T47D (cell line): ENCODE measurements around the gene CLCN3.
A peak's percentile ranks its signal among the peaks of the same experiment; 100 is the strongest.

Experiments used
- DNase-seq, 2 experiments: peaks; one replicate each; pipeline versions ENCODE4 v3.0.0 to v3.0.0-alpha.2; 2011 to 2012; ENCODE audit warnings: low read depth in 1 of 2, low spot score in 1 of 2
- JUND ChIP-seq: IDR thresholded peaks from 2 replicates; pipeline ENCODE4 v1.6.1; 2012; ENCODE audit warnings: low read depth
- in situ Hi-C: cut with HindIII; loops from 2 replicates; pipeline ENCODE4 v1.10.0; 2016; ENCODE audit warnings: low sequenced_read_pairs, low pct_unique_long_range_greater_than_20kb

Gene CLCN3

DNA sequence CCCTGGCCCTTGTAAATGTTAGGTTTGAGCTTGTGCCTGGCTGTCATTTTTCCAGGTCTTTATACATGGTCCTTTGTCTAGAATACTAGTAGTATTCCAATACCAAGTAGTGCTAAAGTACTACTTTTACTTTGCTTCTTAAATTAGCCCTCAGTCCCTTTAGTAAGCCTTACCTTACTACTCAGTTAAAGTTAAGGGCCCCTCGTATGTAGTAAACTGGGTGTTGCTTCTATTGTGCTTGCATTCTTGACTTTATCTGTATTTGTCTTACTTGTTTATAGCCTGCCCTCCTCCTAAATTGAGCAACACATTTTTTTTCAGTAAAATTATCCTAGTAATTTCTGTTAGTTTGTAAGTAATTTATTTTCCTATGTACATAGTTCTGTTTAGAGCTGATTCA lies 25.2 kb downstream of the CLCN3 start:
- no peak for DNase-seq
- TF ChIP-seq JUND, result no peak
- in situ Hi-C loops, result no loop called here

DNA sequence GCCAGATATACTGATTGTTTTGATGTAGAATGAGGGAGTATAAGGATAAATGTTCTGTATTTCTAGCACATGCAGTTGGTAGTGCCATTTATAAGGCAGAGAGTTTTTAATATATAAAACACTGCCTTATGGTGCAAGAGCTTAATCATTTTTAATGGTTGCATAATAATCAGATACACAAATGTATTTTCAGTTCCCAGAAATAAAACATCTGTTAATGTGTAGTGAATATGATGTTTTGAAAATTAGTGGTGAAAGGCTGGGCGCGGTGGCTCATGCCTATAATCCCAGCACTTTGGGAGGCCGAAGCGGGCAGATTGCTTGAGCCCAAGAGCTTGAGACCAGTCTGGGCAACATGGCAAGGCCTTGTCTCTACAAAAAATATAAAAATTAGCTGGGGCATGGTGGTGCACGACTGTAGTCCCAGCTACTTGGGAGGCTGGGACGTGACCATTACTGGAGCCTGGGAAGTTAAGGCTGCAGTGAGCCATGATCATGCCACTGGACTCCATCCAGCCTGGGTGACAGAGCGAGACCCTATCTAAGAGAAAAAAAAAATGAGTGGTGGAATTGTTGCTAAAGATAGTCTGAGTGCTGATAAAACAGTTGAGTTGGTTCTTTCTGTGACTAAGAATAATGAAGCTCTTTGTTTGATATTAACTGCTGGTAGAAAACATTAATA lies 29.3 kb downstream of the CLCN3 start:
- in situ Hi-C loops, result no loop called here

DNA sequence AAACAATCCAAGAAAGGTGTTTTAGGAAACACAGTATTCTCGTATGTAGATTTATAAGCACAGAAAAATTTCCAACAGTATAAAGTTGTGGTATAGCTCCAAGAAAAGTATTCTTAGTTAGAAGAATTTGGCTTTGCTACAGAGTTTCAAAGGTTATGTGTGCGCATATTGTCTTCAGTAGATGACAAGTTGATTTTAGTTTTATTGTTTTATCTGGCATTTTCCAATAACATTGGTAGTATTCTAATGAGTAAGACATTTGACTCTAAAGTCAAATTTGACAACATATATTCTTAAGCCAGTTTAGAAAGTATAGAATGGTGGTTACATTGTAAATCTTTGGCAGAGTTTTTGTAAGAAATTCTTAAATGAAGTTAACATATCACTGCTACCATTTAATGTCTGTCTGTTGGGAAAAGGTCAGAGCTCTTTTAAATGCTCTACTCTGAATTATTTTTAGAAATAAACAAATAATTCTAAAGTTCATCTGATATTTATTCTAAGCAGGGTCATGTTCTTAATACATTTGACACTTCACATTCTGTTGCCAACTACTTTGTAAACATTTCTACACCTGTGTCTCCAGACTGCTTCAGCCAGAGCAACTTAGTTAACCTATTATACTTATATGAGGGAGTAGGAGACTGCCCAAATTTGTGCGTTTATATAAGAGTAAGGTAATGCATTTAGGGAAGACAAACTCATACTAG lies 30.0 kb downstream of the CLCN3 start:
- TF ChIP-seq JUND, result no peak
- in situ Hi-C loops, result no loop called here
- peak in 1 of 2 experiments; percentile 2 for DNase-seq

More for the DNA sequence above, 29.3 kb downstream of the CLCN3 start:
- TF ChIP-seq JUND, result no peak
- no peak for DNase-seq

DNA sequence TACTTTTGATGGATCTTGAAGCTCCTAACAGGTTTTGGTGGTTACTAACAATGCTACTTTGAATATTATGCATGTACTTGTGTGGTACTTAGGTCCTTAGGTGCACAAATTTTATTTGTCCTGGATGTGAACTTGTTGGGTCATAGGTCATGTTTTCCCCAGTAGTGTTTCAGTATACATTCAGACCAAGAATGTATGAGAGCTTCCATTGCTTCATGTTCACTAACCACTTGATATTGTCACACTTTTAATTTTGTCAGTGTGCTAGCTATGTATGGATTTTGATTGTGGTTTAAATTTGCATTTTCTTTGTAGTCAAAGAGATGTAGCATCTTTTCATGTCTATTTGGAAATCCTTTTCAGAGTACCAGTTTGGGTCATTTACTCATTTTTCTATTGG lies 32.2 kb downstream of the CLCN3 start:
- in situ Hi-C loops, result no loop called here
- no peak for DNase-seq
- TF ChIP-seq JUND, result no peak

DNA sequence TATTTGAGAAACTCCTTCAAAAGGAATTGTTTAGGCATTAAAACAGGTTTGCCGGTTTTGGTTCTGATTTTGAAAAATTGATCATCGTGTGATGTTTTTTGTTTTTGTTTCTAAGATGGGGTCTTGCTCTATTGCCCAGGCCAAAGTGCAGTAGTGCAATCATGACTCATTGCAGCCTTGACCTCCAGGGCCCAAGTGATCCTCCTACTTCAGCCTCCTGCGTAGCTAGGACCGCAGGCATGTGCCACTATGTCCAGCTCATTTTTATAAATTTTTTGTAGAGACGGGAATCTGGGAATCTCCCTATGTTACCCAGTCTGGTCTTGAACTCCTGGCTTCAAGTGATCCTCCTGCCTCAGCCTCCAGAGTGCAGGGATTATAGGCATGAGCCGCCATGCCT lies 35.0 kb downstream of the CLCN3 start:
- in situ Hi-C loops, result no loop called here
- DNase-seq, result no peak
- TF ChIP-seq JUND, result no peak

DNA sequence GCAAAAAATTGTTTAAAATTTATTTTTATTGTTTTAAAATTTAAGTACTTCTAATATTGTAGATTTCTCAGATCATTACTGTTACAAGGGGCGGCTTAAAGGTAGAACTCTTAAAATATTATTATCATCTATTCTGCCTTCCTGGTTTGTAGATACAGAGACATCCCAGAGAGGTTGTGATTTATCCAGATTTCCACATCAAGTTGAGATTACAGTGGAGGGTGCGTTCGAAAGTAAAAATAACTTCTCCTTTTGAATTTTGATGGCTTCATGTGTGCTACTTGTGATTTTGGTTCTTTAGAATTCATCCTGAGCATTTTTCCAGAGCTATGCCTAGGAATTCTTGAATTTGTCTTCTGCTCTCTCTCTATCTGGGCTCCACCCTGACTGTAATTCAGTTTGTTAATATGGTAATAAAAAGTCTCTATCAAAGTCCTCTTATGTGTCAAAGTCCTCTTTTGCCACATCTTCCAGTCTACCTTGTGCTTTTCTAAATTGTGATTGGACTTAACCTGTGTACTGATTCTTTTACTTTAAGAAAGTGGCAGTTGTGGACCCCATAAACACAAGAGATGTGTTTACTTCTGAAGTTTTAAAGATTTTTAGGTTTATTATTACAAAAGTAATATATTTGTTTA lies 37.2 kb downstream of the CLCN3 start:
- TF ChIP-seq JUND, result no peak
- in situ Hi-C loops, result no loop called here
- DNase-seq, result no peak

DNA sequence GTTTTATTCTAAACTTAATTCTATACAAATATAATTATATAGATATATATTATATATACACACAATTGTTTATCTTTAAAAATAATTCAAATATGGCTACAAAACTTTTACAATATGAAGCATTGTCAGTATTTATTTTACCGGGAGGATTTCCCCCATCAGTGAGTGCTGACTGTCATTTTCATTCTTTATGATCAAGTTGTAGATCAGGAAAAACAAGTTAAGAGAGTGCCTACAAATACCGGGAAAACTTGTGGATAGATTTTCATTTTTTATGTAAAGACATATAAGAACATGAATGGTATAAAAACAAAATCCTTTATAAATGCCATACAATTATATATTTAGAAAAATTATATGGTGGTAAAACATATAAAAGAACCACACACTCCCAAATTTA lies 37.8 kb downstream of the CLCN3 start:
- in situ Hi-C loops, result no loop called here
- DNase-seq, result peak in 1 of 2 experiments; percentile 18
- TF ChIP-seq JUND, result no peak

DNA sequence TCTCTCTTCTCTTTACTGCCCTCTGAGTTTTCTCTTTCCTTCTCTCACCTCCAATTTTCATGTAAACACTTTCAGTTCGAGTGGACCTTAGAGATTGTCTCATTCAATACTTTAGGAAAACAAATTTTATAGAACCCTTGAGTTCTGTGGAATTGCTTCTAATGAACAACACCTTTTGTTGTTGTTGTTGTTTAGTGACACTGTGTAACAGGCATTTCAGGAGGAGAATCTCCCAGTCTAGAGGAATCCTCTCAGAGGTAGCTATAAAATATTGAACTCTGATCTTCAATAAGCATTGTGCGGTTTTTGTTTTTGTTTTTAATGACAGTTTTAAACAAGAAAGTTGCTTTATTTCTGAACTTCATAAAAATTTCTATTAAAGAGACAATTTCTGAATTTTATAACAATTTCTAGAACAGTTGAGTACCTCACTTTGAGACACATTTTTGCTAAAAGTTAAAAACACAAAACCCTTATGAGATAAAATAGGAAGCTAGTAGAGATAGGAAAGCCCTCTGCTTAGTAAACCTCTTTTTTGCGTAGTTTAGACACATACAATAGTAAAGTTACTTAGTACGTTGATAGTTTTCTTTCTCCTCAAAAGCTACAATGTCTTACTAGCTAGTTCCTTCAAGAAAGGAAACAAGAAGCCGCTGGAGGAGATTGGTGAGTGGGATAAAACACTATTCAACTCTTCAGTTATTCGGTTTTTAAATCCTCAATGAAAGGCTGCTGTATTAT lies 38.8 kb downstream of the CLCN3 start:
- in situ Hi-C loops, result no loop called here
- DNase-seq, result no peak
- TF ChIP-seq JUND, result no peak

DNA sequence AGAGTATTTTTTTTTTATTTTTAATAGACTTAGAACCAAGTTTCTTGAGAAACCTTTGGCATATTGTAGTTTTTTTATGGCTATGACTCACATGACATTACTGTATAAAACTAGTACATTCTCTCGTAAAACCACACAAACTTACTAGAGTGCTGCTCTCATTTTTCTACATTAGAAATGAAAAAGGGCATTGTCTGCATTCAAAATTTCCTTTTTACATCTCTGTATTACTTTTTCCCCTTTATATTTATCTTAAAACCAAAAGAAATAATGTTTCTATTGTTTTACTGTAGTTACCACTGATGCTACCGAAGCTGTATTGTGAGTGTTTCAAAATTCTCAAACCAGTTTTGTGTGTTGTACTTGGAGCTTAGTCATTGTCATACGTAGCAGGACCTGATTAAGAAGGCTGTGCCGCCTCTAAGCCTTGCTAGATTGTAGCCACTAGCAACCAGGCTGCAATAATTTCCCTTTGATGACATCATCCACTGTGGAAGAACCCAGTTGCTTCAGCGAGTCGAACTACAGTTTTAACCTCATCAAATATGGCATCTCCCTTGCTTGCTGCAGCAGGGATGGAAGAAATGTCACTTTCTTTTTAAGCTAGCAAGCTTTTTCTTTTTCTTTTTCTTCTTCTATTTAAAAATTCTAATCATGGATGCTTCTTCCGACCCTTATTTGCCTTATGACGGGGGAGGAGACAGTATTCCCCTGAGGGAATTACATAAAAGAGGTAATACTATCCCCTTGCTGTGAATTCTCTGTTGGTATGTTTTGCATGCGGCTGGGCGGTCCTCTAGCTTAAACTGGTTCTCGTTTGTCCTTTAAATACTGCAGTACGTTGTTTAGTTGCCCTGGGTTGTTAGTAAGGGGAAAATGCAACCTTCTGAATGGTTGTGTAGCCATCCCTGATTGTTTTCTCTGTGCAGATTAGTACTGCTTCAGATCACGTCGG lies 39.6 kb downstream of the CLCN3 start:
- DNase-seq, result peak; percentile 35 to 92
- TF ChIP-seq JUND, result no peak
- in situ Hi-C loops, result no loop called here

DNA sequence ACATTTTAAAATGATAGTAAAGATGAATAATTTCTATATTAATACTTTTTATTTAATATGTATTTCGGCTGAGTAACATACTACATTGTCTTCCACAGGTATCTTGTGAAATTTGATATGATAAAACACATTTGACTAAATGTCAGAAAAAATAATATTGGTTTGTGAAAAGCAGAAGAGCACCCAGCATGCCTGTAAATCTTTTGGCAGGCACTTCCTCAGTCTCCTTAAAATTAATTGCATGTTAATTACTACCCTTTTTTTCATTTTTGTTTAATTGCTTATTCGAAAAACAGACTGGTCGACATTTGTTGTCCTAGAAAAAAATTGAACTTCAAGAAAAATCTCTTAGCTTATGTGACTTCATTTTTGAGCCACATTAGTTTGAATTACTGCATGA lies 40.6 kb downstream of the CLCN3 start:
- in situ Hi-C loops, result no loop called here
- no peak for DNase-seq
- no peak for TF ChIP-seq JUND

DNA sequence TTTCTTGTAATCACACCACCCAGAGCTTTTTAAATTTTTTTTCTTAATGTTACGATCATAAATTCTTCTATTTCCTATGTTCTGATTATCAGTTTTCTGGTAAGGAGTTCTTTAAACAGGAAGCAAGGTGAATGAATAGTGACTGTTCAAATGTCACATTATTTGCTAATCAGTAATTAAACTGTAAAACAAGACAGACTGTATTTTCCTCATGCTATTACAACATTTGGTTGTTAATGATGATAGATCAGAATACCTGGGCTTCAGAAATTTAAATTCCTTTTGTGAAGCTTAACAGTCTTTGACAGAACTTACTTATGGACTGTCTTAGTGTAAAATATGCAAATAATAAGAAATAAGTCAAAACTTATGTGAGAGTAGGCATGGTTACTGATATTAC lies 41.4 kb downstream of the CLCN3 start:
- in situ Hi-C loops, result no loop called here
- TF ChIP-seq JUND, result no peak
- DNase-seq, result no peak

DNA sequence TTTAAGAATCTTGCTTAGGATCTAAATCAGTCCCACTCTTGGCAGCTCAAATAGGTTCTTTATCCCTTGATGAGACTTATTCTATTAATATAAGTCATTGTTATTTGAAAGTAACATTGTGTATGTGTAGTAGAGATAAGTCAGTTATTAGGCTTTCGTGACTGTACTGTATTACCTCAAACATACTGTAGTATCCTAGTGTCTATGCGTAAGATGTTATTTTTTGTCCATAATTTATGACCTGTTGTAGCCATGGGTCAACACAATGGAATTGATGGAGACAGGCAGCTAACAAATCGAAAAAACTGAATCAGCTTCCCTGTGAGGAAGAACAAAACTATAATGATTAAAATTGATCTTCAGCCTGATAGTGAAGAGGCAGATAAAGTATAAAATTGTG lies 41.8 kb downstream of the CLCN3 start:
- no peak for TF ChIP-seq JUND
- no peak for DNase-seq
- in situ Hi-C loops, result no loop called here
